Ishikawa (cell line): Measurements from ENCODE around the gene ATXN1L.

Experiments
- CEBPB ChIP-seq: IDR thresholded peaks from 2 replicates; pipeline ENCODE4 v1.6.1; 2012
- CREB1 ChIP-seq: IDR thresholded peaks from 2 replicates; pipeline ENCODE4 v1.6.1; 2012; ENCODE audit warnings: low read depth
- EGR1 ChIP-seq: IDR thresholded peaks from 2 replicates; pipeline ENCODE4 v1.6.1; 2012
- EP300 ChIP-seq: IDR thresholded peaks from 2 replicates; pipeline ENCODE4 v1.6.1; 2012; ENCODE audit warnings: borderline replicate concordance
- FOXM1 ChIP-seq: IDR thresholded peaks from 2 replicates; pipeline ENCODE4 v1.6.1; 2012; ENCODE audit warnings: low read depth, borderline replicate concordance
- MAX ChIP-seq: IDR thresholded peaks from 2 replicates; pipeline ENCODE4 v1.6.1; 2012
- NFIC ChIP-seq: IDR thresholded peaks from 2 replicates; pipeline ENCODE4 v1.6.1; 2012
- RAD21 ChIP-seq: IDR thresholded peaks from 2 replicates; pipeline ENCODE4 v1.6.1; 2012; ENCODE audit warnings: low read depth
- REST ChIP-seq: IDR thresholded peaks from 2 replicates; pipeline ENCODE4 v1.6.1; 2012; ENCODE audit warnings: low read depth, mild to moderate bottlenecking
- TAF1 ChIP-seq: IDR thresholded peaks from 2 replicates; pipeline ENCODE4 v1.6.1; 2012; ENCODE audit warnings: low read depth, mild to moderate bottlenecking
- TCF12 ChIP-seq: IDR thresholded peaks from 2 replicates; pipeline ENCODE4 v1.6.1; 2012; ENCODE audit warnings: low read depth
- TEAD4 ChIP-seq: IDR thresholded peaks from 2 replicates; pipeline ENCODE4 v1.6.1; 2012
- USF1 ChIP-seq: IDR thresholded peaks from 2 replicates; pipeline ENCODE4 v1.6.1; 2012
- YY1 ChIP-seq: IDR thresholded peaks from 2 replicates; pipeline ENCODE4 v1.6.1; 2012; ENCODE audit warnings: low read depth
- ZBTB7A ChIP-seq: IDR thresholded peaks from 2 replicates; pipeline ENCODE4 v1.6.1; 2012; ENCODE audit warnings: low read depth

Gene ATXN1L

GRCh38 chr16:71845639-71846430 is at the start of gene ATXN1L:
TSS of gene ATXN1L (plus strand) at chr16:71845976. CDS start at chr16:71849741, 3,765 bp downstream.
- TF ChIP-seq REST (no peak), MAX (peak; percentile 63; the same call in 1 of the 2 replicates), ZBTB7A (peak; percentile 83), EP300 (no peak), TEAD4 (no peak), CREB1 (peak; percentile 99), TAF1 (peak; percentile 79), FOXM1 (no peak), RAD21 (no peak), USF1 (peak; percentile 84), TCF12 (peak; percentile 72; the same call in 1 of the 2 replicates), EGR1 (no peak), NFIC (no peak), YY1 (peak; percentile 71), CEBPB (peak; percentile 64; the same call in 1 of the 2 replicates)

GRCh38 chr16:71796501-71797097 is 49.2 kb upstream of the ATXN1L start:
- TF ChIP-seq RAD21 (no peak), CEBPB (no peak), EP300 (no peak), TAF1 (no peak), MAX (no peak)

- no peak for TF ChIP-seq TEAD4
- no peak for TF ChIP-seq EP300
- TF ChIP-seq RAD21: no peak
- TF ChIP-seq FOXM1: no peak
- no peak for TF ChIP-seq MAX
- no peak for TF ChIP-seq TAF1
- TF ChIP-seq ZBTB7A: no peak
- TF ChIP-seq NFIC: no peak
- TF ChIP-seq TCF12: no peak
- TF ChIP-seq EGR1: no peak
- TF ChIP-seq CEBPB: no peak
- TF ChIP-seq YY1: no peak
- TF ChIP-seq USF1: no peak
Observed at GRCh38 chr16:71803305-71803690, 42.5 kb upstream of the ATXN1L start.

GRCh38 chr16:71807905-71808592 is 37.7 kb upstream of the ATXN1L start:
- TF ChIP-seq NFIC (no peak), USF1 (no peak), FOXM1 (no peak), RAD21 (no peak), MAX (no peak; the same call in 1 of the 2 replicates), TEAD4 (no peak), TCF12 (no peak), YY1 (no peak), EP300 (no peak), EGR1 (no peak), CREB1 (no peak), ZBTB7A (no peak), REST (no peak), CEBPB (no peak), TAF1 (no peak)
